ENCODE results near the gene FBXO41. TPM values are rescaled to one million over a fixed set of nuclear protein-coding genes. Genes with fewer than 3 reads are reported as not detected.

FBXO41 gene
- polyA plus RNA-seq, 1 of the 3 experiments (the other 2 are of a cell fraction): 3.1 TPM

DNA sequence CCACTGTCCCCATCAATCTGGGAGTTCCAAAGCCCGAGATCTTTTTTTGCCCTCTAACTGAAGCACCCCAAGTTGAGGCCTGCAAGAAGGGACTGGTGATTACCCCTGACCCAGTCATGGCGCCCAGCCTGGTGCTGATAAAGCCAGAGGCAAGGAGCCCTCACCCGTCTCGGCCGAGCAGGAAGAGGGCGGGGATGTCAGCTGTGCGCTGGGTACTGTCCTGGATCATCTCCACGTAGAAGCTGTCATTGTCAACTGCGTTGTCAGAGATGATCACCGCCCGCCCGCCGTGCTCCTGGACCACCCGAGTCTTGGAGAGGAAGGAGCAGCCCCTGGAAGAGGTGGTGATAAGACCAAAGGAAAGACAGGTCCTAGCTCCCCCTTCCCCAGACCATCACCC, 55.6 kb downstream of the FBXO41 start:
- no peaks in the 10 kb centered on the region for H3K27me3 ChIP-seq (ENCODE audit: insufficient read depth)
- H3K36me3 ChIP-seq (replicated peaks in 1 of 2; ENCODE audit: control insufficient read depth in 1 of 2, insufficient read depth in 2 of 2, low read length in 1 of 2): peaks cover 0 to 29% of the 10 kb centered on the region in 2 experiments
- H4K20me1 ChIP-seq (ENCODE audit: insufficient read depth): no peaks in the 10 kb centered on the region
- POLR2A ChIA-PET: no interaction called here
- H2AFZ ChIP-seq (ENCODE audit: low read depth): no peak overlapping the region
- H3K9ac ChIP-seq: no peak overlapping the region
- 94% methylated on average over 13 of the region's 14 CpGs for WGBS (ENCODE audit: low lambda C conversion rate)
- no peak for DNase-seq
- peaks cover 0 to 6% of the 10 kb centered on the region in 2 experiments; a peak in 1 of 4 replicates for H3K4me1 ChIP-seq (ENCODE audit: control insufficient read depth in 1 of 2, insufficient read depth in 2 of 2, low read depth in 1 of 2, low read length in 1 of 2)
- no peaks in the 10 kb centered on the region for H3K79me2 ChIP-seq (ENCODE audit: insufficient read depth)
- H3K27ac ChIP-seq (ENCODE audit: low read depth in 2 of 2, low read length in 1 of 2): no peak overlapping the region
- no peak overlapping the region for H3K4me3 ChIP-seq (ENCODE audit: low read depth in 2 of 2, low read length in 1 of 2)
- H3K9me3 ChIP-seq: no peaks in the 10 kb centered on the region
- H3K9me2 ChIP-seq: no peaks in the 10 kb centered on the region
- CTCF ChIA-PET: interaction anchor here (1.0 to 1.6 kb wide), 3 partner anchors 14 to 51 kb away, joined by 3 to 5 read pairs (median 5); no protein-coding TSS in a partner anchor
- no peak overlapping the region for H3K4me2 ChIP-seq
- H3F3A ChIP-seq (replicated peaks; ENCODE audit: insufficient read depth): peaks cover 2% of the 10 kb centered on the region
- TF ChIP-seq FOSL2 (IDR thresholded peaks at IDR 0.05; ENCODE audit: borderline replicate concordance, low read depth) (no peak), GATA2 (CRISPR knock-in tag; IDR thresholded peaks at IDR 0.05) (no peak), TCF12 (IDR thresholded peaks at IDR 0.05) (no peak), FOXM1 (IDR thresholded peaks at IDR 0.05; ENCODE audit: low read depth) (no peak), GABPA (IDR thresholded peaks at IDR 0.05; ENCODE audit: low read depth) (no peak), SMC3 (IDR thresholded peaks at IDR 0.05; ENCODE audit: low read depth, low read length) (no peak), TEAD4 (IDR thresholded peaks at IDR 0.05; ENCODE audit: borderline replicate concordance, insufficient read depth) (no peak), FOXJ3 (CRISPR knock-in tag; IDR thresholded peaks at IDR 0.05) (no peak), NRF1 (IDR thresholded peaks at IDR 0.05; ENCODE audit: low read depth, low read length) (no peak), MEF2A (IDR thresholded peaks at IDR 0.05; ENCODE audit: borderline replicate concordance, low read depth) (no peak), JUND (IDR thresholded peaks at IDR 0.05) (no peak)
- TF ChIP-seq, protein P1, sequence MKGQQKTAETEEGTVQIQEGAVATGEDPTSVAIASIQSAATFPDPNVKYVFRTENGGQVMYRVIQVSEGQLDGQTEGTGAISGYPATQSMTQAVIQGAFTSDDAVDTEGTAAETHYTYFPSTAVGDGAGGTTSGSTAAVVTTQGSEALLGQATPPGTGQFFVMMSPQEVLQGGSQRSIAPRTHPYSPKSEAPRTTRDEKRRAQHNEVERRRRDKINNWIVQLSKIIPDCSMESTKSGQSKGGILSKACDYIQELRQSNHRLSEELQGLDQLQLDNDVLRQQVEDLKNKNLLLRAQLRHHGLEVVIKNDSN (IDR thresholded peaks at IDR 0.05; ENCODE audit: borderline replicate concordance, low read depth): no peak
- TF ChIP-seq, protein P2, sequence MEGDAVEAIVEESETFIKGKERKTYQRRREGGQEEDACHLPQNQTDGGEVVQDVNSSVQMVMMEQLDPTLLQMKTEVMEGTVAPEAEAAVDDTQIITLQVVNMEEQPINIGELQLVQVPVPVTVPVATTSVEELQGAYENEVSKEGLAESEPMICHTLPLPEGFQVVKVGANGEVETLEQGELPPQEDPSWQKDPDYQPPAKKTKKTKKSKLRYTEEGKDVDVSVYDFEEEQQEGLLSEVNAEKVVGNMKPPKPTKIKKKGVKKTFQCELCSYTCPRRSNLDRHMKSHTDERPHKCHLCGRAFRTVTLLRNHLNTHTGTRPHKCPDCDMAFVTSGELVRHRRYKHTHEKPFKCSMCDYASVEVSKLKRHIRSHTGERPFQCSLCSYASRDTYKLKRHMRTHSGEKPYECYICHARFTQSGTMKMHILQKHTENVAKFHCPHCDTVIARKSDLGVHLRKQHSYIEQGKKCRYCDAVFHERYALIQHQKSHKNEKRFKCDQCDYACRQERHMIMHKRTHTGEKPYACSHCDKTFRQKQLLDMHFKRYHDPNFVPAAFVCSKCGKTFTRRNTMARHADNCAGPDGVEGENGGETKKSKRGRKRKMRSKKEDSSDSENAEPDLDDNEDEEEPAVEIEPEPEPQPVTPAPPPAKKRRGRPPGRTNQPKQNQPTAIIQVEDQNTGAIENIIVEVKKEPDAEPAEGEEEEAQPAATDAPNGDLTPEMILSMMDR (IDR thresholded peaks at IDR 0.05): no peak
- TF ChIP-seq, protein P3, sequence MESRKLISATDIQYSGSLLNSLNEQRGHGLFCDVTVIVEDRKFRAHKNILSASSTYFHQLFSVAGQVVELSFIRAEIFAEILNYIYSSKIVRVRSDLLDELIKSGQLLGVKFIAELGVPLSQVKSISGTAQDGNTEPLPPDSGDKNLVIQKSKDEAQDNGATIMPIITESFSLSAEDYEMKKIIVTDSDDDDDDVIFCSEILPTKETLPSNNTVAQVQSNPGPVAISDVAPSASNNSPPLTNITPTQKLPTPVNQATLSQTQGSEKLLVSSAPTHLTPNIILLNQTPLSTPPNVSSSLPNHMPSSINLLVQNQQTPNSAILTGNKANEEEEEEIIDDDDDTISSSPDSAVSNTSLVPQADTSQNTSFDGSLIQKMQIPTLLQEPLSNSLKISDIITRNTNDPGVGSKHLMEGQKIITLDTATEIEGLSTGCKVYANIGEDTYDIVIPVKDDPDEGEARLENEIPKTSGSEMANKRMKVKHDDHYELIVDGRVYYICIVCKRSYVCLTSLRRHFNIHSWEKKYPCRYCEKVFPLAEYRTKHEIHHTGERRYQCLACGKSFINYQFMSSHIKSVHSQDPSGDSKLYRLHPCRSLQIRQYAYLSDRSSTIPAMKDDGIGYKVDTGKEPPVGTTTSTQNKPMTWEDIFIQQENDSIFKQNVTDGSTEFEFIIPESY (IDR thresholded peaks at IDR 0.05; ENCODE audit: borderline replicate concordance, low read depth): no peak
- TF ChIP-seq, protein P4, sequence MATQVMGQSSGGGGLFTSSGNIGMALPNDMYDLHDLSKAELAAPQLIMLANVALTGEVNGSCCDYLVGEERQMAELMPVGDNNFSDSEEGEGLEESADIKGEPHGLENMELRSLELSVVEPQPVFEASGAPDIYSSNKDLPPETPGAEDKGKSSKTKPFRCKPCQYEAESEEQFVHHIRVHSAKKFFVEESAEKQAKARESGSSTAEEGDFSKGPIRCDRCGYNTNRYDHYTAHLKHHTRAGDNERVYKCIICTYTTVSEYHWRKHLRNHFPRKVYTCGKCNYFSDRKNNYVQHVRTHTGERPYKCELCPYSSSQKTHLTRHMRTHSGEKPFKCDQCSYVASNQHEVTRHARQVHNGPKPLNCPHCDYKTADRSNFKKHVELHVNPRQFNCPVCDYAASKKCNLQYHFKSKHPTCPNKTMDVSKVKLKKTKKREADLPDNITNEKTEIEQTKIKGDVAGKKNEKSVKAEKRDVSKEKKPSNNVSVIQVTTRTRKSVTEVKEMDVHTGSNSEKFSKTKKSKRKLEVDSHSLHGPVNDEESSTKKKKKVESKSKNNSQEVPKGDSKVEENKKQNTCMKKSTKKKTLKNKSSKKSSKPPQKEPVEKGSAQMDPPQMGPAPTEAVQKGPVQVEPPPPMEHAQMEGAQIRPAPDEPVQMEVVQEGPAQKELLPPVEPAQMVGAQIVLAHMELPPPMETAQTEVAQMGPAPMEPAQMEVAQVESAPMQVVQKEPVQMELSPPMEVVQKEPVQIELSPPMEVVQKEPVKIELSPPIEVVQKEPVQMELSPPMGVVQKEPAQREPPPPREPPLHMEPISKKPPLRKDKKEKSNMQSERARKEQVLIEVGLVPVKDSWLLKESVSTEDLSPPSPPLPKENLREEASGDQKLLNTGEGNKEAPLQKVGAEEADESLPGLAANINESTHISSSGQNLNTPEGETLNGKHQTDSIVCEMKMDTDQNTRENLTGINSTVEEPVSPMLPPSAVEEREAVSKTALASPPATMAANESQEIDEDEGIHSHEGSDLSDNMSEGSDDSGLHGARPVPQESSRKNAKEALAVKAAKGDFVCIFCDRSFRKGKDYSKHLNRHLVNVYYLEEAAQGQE (IDR thresholded peaks at IDR 0.05; ENCODE audit: low read depth, low read length): no peak
- TF ChIP-seq, protein P5, sequence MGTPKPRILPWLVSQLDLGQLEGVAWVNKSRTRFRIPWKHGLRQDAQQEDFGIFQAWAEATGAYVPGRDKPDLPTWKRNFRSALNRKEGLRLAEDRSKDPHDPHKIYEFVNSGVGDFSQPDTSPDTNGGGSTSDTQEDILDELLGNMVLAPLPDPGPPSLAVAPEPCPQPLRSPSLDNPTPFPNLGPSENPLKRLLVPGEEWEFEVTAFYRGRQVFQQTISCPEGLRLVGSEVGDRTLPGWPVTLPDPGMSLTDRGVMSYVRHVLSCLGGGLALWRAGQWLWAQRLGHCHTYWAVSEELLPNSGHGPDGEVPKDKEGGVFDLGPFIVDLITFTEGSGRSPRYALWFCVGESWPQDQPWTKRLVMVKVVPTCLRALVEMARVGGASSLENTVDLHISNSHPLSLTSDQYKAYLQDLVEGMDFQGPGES (IDR thresholded peaks at IDR 0.05; ENCODE audit: low read depth, low read length): no peak
- TF ChIP-seq, protein P6, sequence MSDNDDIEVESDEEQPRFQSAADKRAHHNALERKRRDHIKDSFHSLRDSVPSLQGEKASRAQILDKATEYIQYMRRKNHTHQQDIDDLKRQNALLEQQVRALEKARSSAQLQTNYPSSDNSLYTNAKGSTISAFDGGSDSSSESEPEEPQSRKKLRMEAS (IDR thresholded peaks at IDR 0.05; ENCODE audit: low read depth): no peak

All from SK-N-SH (cell line).